Stimulated activated CD8-positive, alpha-beta memory T cell treated with anti-CD3 and anti-CD28 coated beads, Interleukin-12 subunit alpha, Interleukin-12 subunit beta, amount 100 ng/mL, for 1 hour (primary cell): ENCODE results near the gene APBA1.

Experiments used
- DNase-seq: peaks from one replicate; pipeline ENCODE4 v3.0.0-alpha.2; 2020; ENCODE audit warnings: low read depth

Gene APBA1

GRCh38 chr9:69397384-69398214 is 274.6 kb downstream of the APBA1 start:
- DNase-seq, result no peak

DNA sequence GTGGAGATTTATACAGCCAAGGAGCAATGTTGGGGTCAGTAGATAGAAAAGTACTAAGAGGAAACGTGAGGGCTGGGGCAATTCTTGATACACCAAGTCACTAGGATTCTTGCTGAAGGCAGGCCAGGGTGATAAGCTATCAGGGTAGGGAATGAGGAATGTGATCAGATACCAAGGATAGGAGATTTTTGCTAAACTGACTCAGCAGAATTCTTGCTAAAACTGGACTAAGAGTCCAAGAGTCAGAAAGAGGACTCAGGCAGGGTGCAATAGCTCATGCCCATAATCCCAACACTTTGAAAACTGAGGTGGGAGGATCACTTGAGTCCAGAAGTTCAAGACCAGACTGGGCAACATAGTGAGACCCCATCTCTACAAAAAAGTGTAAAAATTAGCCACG is 275.4 kb downstream of the APBA1 start:
- DNase-seq, result no peak

DNA sequence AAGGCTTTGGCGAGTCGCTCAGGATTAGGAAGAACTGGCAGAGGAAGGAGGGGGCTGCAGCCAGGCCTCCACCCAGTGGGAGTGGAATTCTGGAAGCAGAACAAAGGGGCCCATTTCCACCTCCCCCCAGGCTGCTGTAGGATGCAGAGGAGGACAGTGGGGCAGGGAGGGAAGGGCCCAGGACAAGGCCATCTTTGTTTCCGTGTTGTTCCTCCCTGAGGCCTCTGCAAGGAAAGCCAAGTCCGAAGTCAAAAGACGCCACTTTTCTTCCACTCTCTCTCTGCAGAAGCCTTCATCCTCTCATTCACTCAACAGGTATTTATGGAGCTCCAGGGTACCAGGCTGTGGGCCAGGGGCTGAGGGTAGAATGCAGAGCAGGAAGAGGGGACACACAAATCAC is 276.5 kb downstream of the APBA1 start:
- DNase-seq, result no peak

DNA sequence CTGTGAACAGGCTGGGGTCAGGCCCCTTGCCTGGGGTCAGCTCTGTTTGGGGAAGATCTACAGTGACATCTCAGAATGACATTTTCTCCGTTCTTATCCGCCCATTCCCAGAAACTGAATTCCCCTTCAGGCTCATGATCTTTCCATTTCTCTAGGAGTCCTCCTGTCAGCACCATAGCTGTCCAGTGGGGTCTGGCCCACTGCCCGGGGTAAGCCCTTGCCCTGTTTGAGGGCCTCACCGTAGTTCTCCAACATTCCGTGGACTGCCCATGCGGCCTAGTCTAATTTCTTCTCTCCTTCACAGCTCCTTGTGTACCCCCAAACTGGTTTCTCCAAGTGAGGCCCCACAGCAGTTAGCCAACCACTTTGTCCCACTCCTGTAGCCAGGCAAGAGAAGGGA is 278.7 kb downstream of the APBA1 start:
- DNase-seq, result no peak

- no peak for DNase-seq
Observed at GRCh38 chr9:69392826-69393225, 279.3 kb downstream of the APBA1 start.

- no peak for DNase-seq
Observed at GRCh38 chr9:69391946-69392345, 280.2 kb downstream of the APBA1 start.

- no peak for DNase-seq
Observed at GRCh38 chr9:69391487-69391886, 280.7 kb downstream of the APBA1 start.

DNA sequence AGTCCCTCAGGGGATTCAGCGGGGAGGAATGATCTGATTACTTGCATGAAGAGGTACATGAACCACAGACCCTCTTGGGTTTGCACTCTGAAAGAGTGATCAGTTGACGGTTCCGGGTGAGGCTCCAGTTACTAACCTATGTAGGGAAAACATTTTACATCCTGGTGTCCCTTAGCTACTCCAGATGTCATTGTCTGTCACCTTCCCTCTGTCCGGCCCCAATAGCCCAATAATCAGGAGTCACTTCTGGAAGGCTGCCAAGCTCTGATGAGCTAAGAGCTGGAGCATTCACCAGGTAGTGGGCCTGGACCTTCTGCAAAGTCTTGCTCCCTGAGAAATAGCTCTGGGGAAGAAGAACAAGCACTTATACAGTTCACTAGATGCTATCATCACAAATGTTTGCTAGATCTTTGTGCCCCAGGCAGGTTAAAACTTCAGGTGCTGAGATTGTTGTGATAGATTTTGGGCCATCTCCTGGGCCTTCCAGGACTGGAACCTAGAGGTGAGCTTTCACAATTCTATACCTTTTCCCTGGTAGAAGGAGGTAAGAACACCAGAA is 282.7 kb downstream of the APBA1 start:
- DNase-seq, result no peak

DNA sequence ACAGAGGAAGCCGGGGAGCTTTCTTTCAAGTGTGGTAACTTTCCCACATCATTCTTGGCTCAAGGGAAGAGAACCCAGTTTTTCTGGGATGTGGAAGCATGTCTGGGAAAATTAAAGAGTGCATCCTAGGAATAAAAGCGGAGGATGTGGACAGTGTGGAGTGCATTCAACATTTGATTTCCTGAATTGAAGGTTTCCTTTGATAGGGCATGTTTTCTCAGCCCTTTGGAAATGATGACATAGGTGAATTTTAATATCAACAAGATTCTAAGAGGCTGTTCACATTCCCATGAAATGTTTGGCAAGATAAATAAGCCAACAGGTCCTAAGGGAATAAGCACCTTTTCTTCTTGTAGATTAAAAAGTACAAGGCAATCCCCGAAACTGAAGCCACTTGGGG is 283.6 kb downstream of the APBA1 start:
- no peak for DNase-seq

- no peak for DNase-seq
Observed at GRCh38 chr9:69386651-69387050, 285.5 kb downstream of the APBA1 start.

GRCh38 chr9:69385581-69386033 is 286.6 kb downstream of the APBA1 start:
- DNase-seq, result no peak

- DNase-seq, result no peak
Observed at GRCh38 chr9:69382135-69382534, 290.0 kb downstream of the APBA1 start.

GRCh38 chr9:69380811-69381210 is 291.4 kb downstream of the APBA1 start:
- DNase-seq, result no peak

- DNase-seq, result no peak
Observed at GRCh38 chr9:69380301-69380700, 291.9 kb downstream of the APBA1 start.

- DNase-seq, result no peak
Observed at GRCh38 chr9:69379270-69379982, 292.7 kb downstream of the APBA1 start.

- no peak for DNase-seq
Observed at GRCh38 chr9:69377981-69378380, 294.2 kb downstream of the APBA1 start.
